ENCODE measurements around the gene SLC43A2.

DNA sequence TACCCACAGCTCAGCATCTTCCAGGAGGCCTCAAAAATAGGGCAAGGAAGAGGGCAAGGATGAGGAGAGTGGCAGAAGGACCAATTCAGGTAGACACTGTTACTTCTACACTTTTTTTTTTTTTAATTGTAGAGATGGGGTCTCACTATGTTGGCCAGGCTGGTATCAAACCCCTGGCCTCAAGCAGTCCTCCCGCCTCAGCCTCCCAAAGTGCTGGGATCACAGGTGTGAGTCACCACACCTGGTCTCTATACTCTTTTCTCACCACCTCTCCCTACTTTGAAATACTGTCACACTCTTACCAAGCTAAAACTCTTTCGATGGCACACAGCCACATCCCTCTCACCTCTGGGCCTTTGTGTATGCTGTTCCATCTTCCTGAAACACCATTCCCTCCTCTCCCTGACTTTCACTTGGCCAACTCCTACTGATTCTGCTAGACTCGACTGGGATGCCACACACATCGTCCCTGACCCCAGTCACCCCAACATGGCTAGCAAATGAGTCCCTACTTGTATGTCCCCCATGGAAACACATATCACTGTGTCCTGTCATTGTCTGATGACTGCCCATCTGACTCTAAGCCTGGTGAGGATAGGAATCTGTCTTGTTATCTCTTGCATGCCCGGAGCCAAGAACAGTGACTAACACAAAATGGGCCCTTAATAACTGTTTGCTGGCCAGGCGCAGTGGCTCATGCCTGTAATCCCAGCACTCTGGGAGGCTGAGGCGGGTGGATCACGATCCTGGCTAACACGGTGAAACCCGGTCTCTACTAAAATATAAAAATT, 7.2 kb upstream of the SLC43A2 start:
- no peak for TF ChIP-seq POLR2A (IDR thresholded peaks at IDR 0.05; ENCODE audit: low read depth, low read length)
- TF ChIP-seq, protein P1, sequence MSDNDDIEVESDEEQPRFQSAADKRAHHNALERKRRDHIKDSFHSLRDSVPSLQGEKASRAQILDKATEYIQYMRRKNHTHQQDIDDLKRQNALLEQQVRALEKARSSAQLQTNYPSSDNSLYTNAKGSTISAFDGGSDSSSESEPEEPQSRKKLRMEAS (IDR thresholded peaks at IDR 0.05; ENCODE audit: low read depth, low read length) = no peak
- no peak for TF ChIP-seq SP1 (IDR thresholded peaks at IDR 0.05; ENCODE audit: low read depth, low read length)
- no peak for TF ChIP-seq EZH2 (IDR thresholded peaks at IDR 0.05; ENCODE audit: borderline replicate concordance, control insufficient read depth, low read depth, low read length)
- no peak for TF ChIP-seq PAX5 (IDR thresholded peaks at IDR 0.05; ENCODE audit: borderline replicate concordance, low read depth, low read length)
- no peak for TF ChIP-seq ZBTB4 (CRISPR knock-in tag; IDR thresholded peaks at IDR 0.05)
- TF ChIP-seq TARDBP (IDR thresholded peaks at IDR 0.05; ENCODE audit: borderline replicate concordance) = no peak
- no peak for TF ChIP-seq ETV6 (conservative IDR thresholded peaks at IDR 0.05 in 1 of 2, IDR thresholded peaks at IDR 0.05 in 1 of 2; ENCODE audit: borderline replicate concordance in 1 of 2, low read depth in 1 of 2)
- no peak for TF ChIP-seq SIN3A (IDR thresholded peaks at IDR 0.05; ENCODE audit: low read depth, low read length)
- TF ChIP-seq, protein P2, sequence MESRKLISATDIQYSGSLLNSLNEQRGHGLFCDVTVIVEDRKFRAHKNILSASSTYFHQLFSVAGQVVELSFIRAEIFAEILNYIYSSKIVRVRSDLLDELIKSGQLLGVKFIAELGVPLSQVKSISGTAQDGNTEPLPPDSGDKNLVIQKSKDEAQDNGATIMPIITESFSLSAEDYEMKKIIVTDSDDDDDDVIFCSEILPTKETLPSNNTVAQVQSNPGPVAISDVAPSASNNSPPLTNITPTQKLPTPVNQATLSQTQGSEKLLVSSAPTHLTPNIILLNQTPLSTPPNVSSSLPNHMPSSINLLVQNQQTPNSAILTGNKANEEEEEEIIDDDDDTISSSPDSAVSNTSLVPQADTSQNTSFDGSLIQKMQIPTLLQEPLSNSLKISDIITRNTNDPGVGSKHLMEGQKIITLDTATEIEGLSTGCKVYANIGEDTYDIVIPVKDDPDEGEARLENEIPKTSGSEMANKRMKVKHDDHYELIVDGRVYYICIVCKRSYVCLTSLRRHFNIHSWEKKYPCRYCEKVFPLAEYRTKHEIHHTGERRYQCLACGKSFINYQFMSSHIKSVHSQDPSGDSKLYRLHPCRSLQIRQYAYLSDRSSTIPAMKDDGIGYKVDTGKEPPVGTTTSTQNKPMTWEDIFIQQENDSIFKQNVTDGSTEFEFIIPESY (IDR thresholded peaks at IDR 0.05) = no peak
- TF ChIP-seq FOXM1 (IDR thresholded peaks at IDR 0.05; ENCODE audit: low read depth, low read length) = no peak

All from GM12878 (cell line).